Measurements from ENCODE around the gene MIA2. TPM values are rescaled to one million over a fixed set of nuclear protein-coding genes. Genes with fewer than 3 reads are reported as not detected.

MIA2 gene
- total RNA-seq, 2 donors from 2014 or later = 16.8 to 26.5 TPM

DNA sequence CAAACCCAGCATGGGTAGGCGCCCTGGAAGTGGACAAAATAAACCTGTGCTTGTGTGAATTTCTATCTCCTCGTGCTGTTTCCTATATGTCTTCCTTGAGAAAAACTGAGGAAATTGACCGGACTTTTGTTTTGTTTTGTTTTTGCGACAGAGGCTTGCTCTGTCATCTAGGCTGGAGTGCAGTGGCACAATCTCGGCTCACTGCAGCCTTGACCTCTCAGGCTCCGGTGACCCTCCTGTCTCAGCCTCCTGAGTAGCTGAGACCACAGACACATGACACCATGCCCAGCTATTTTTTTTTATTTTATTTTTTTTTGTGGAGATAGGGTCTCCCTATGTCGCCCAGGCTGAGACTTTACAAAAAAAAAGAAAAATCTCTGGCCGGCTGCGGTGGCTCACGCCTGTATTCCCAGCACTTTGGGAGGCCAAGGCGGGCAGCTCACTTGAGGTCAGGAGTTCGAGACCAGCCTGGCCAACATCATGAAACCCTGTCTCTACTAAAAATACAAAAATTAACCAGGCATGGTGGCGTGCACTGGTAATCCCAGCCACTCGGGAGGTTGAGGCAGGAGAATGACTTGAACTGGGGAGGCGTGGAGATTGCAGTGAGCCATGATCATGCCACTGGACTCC is 22.5 kb upstream of the MIA2 start:
- WGBS, 2 experiments (ENCODE audit: insufficient coverage in 1 of 2, insufficient read length in 1 of 2) = 94 to 99% methylated on average over 9 to 15 of the region's 15 CpGs

DNA sequence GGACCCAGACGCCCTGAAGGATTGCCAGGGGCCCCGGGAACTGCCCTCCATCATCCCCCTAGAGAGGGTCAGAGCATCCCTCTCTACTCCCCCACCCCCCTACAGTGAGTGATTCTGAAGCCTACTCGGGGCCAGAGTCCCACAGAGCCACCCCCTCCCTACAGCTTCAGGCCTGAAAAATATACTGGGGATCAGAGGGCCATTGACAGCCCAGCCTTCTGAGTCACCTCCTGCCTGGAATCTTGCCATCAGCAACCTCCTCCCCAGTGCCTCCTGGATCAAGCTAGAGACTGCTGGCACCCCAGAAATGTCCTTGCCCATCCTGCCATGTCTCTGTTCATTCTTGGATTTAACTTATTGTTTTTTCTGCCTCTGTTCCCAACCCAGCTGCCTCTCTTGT is 21.7 kb upstream of the MIA2 start:
- no peaks in the 10 kb centered on the region for H3K36me3 Mint-ChIP-seq (ENCODE audit: low read depth)
- peaks cover 4% of the 10 kb centered on the region for H3K4me1 Mint-ChIP-seq
- Histone ChIP-seq H3K4me1 (ENCODE audit: control insufficient read depth, insufficient read depth, low read length) (no peaks in the 10 kb centered on the region), H3K4me3 (ENCODE audit: low read length) (no peak overlapping the region), H3K27me3 (ENCODE audit: control insufficient read depth, insufficient read depth, low read length, poor library complexity, severe bottlenecking) (no peaks in the 10 kb centered on the region), H3K27ac (ENCODE audit: low read depth, low read length) (no peak overlapping the region), H3K9ac (ENCODE audit: extremely low read depth, low read length, poor library complexity, severe bottlenecking) (no peak overlapping the region), H3K36me3 (ENCODE audit: control insufficient read depth, insufficient read depth, low read length) (no peaks in the 10 kb centered on the region), H3K9me3 (ENCODE audit: control insufficient read depth, low read length) (no peaks in the 10 kb centered on the region)
- no peak for DNase-seq
- WGBS, 2 experiments (ENCODE audit: insufficient coverage in 1 of 2, insufficient read length in 1 of 2) = 94% methylated on average over 3 of the region's 3 CpGs; no CpG with 5 or more reads in 1 of the 2 experiments
- H3K27me3 Mint-ChIP-seq (ENCODE audit: insufficient read depth) = no peaks in the 10 kb centered on the region
- H3K4me3 Mint-ChIP-seq = no peak overlapping the region
- no peak overlapping the region for H3K27ac Mint-ChIP-seq
- TF ChIP-seq, protein P1, sequence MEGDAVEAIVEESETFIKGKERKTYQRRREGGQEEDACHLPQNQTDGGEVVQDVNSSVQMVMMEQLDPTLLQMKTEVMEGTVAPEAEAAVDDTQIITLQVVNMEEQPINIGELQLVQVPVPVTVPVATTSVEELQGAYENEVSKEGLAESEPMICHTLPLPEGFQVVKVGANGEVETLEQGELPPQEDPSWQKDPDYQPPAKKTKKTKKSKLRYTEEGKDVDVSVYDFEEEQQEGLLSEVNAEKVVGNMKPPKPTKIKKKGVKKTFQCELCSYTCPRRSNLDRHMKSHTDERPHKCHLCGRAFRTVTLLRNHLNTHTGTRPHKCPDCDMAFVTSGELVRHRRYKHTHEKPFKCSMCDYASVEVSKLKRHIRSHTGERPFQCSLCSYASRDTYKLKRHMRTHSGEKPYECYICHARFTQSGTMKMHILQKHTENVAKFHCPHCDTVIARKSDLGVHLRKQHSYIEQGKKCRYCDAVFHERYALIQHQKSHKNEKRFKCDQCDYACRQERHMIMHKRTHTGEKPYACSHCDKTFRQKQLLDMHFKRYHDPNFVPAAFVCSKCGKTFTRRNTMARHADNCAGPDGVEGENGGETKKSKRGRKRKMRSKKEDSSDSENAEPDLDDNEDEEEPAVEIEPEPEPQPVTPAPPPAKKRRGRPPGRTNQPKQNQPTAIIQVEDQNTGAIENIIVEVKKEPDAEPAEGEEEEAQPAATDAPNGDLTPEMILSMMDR (conservative IDR thresholded peaks at IDR 0.05) = no peak
- H3K9me3 Mint-ChIP-seq = no peaks in the 10 kb centered on the region

More for the DNA sequence above, 22.5 kb upstream of the MIA2 start:
- H3K36me3 Mint-ChIP-seq (ENCODE audit: low read depth) = no peaks in the 10 kb centered on the region
- H3K4me3 Mint-ChIP-seq = no peak overlapping the region
- no peaks in the 10 kb centered on the region for H3K36me3 ChIP-seq (ENCODE audit: control insufficient read depth, insufficient read depth, low read length)
- H3K9ac ChIP-seq (ENCODE audit: extremely low read depth, low read length, poor library complexity, severe bottlenecking) = no peak overlapping the region
- no peak for DNase-seq
- H3K9me3 Mint-ChIP-seq = no peaks in the 10 kb centered on the region
- TF ChIP-seq, protein P1 (conservative IDR thresholded peaks at IDR 0.05) = no peak
- no peaks in the 10 kb centered on the region for H3K4me1 Mint-ChIP-seq
- H3K4me3 ChIP-seq (ENCODE audit: low read length) = no peak overlapping the region
- H3K4me1 ChIP-seq (ENCODE audit: control insufficient read depth, insufficient read depth, low read length) = no peaks in the 10 kb centered on the region
- H3K27ac ChIP-seq (ENCODE audit: low read depth, low read length) = no peak overlapping the region
- no peaks in the 10 kb centered on the region for H3K27me3 Mint-ChIP-seq (ENCODE audit: insufficient read depth)
- no peak overlapping the region for H3K27ac Mint-ChIP-seq
- no peaks in the 10 kb centered on the region for H3K9me3 ChIP-seq (ENCODE audit: control insufficient read depth, low read length)
- no peaks in the 10 kb centered on the region for H3K27me3 ChIP-seq (ENCODE audit: control insufficient read depth, insufficient read depth, low read length, poor library complexity, severe bottlenecking)

DNA sequence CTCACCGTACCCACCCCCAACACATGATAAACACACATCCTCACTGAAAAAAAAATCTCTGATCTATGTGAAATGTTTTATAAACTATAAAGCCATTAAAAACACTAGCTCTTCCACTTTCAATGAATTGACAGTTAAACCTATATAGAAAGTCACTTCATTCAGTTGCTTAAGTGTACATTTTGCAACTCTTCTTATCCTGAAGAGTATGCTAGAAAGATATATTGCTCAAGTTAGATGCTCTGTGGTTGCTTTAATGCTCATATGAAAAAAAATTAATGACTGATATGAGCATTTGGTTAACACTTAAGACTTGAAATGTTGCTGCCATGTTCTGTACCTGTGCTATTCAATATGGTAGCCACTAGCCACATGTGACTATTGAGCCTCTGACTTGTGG is 21.0 kb upstream of the MIA2 start:
- H3K27ac ChIP-seq (ENCODE audit: low read depth, low read length) = no peak overlapping the region
- no peak overlapping the region for H3K27ac Mint-ChIP-seq
- H3K9ac ChIP-seq (ENCODE audit: extremely low read depth, low read length, poor library complexity, severe bottlenecking) = no peak overlapping the region
- no peaks in the 10 kb centered on the region for H3K36me3 ChIP-seq (ENCODE audit: control insufficient read depth, insufficient read depth, low read length)
- no peaks in the 10 kb centered on the region for H3K4me1 ChIP-seq (ENCODE audit: control insufficient read depth, insufficient read depth, low read length)
- no peak overlapping the region for H3K4me3 Mint-ChIP-seq
- TF ChIP-seq, protein P1 (conservative IDR thresholded peaks at IDR 0.05) = no peak
- H3K27me3 ChIP-seq (ENCODE audit: control insufficient read depth, insufficient read depth, low read length, poor library complexity, severe bottlenecking) = no peaks in the 10 kb centered on the region
- WGBS, 2 experiments (ENCODE audit: insufficient coverage in 1 of 2, insufficient read length in 1 of 2) = 100% methylated on average over 1 of the region's 1 CpG; no CpG with 5 or more reads in 1 of the 2 experiments
- no peaks in the 10 kb centered on the region for H3K9me3 Mint-ChIP-seq
- no peaks in the 10 kb centered on the region for H3K36me3 Mint-ChIP-seq (ENCODE audit: low read depth)
- no peak for DNase-seq
- no peaks in the 10 kb centered on the region for H3K9me3 ChIP-seq (ENCODE audit: control insufficient read depth, low read length)
- no peaks in the 10 kb centered on the region for H3K27me3 Mint-ChIP-seq (ENCODE audit: insufficient read depth)
- H3K4me3 ChIP-seq (ENCODE audit: low read length) = no peak overlapping the region
- peaks cover 9% of the 10 kb centered on the region for H3K4me1 Mint-ChIP-seq
